KG1 (cell line): ENCODE data around the gene SMPD3.

Experiments
- DNase-seq: peaks from one replicate; lab custom pipeline; 2025; lab: John Stamatoyannopoulos, UW

SMPD3 gene

DNA sequence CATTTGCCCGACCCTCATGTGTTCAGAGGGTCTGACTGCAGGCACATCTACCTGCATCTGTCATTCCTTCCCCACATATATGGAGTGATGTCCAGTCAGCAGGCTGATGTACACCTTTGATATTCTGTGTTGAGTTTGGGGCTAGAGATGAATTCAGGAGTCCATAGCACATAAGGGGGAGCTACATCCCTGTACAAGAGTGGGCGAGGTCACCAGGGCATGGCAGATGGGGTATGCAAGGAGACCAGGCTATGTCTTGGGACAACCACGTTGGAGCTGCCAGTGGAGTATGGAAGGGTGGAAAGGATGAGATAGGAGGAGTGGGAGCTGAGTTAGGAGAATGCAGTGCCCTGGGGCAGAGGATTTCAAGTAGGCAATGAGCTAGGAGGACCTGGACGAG is 15.0 kb downstream of the SMPD3 start:
- DNase-seq: no peak

DNA sequence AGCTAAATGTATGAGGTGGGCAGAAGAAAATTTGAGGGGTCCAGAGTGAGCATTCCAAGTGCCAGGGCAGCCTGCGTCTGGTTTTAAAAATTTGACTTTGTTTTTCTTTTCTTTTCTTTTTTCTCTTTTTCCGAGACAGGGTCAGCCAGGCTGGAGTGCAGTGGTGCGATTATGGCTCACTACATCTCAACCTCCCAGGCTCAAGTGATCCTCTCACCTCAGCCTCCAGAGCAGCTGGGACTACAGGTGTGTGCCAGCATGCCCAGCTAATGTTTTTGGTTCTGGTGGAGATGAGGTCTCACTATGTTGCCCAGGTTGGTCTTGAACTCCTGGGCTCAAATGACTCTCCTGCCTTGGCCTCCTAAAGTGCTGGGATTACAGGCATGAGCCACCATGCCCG is 15.6 kb downstream of the SMPD3 start:
- no peak for DNase-seq

DNA sequence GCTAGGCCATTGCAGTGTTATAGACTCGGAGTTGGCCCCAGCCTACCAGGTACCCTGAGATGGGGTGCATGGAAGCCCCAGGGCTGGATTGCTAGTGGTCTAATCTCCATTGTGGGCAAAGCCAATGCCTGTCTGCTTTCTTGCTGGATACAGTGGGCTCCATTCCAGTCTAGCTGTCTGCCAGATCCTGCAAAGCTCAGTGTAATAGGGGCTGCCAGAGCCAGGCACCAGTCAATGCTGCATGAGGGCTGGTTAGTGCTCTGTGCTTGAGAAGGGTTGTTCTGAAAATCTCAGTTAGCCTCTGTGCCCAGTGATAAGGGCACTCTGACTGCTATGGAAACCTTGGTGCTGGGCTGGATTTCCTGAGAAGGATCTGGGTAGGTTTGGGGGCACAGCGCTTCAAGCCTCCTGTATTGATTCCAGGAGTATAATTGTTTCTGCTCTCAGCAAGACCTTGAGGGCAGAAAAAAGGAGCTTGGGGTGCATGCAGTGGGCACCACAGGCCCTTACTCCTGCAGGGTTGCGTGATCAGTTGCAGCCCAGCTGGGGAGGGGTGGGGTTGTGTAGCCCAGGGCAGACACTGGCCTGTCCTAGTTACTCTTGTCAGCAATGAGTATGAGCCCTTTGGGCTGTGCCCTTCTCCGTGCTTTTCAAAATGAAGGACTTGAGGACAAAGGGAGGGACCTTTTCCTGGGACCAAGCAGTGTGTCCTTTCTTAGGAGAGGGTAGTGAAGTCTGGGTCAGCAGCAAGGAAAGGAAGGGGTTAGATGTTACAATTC is 19.0 kb downstream of the SMPD3 start:
- DNase-seq: no peak

DNA sequence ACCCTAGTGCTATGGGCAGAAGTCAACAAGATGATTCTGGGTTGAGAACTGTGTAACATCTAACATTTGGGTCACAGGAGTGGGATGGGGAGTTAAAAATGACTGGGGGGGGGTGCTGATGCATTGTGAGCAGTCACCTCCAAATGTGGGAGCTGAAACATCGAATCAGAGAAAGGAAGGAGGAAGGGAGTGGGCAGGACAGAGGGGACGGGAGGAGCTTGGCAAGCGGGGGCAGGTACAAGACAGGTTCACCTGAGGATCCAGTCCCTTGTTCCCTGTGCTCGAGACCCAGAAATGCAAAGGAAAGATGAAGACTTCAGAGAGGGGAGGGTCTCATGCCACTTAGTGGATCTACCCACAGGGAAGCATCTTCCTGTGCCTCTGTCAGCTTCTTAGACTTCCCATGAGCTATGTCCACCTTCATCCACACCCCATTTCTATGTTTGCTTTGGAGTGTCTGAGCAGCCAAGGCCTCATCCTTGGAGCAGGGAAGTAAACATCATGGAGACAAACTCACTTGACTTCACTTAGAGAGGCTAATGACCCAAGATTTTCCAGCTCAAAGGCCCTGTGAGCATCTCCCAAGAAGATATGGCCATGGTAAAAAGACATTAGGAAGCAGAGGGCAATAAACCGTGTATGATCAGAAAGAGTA is 20.5 kb downstream of the SMPD3 start:
- no peak for DNase-seq

DNA sequence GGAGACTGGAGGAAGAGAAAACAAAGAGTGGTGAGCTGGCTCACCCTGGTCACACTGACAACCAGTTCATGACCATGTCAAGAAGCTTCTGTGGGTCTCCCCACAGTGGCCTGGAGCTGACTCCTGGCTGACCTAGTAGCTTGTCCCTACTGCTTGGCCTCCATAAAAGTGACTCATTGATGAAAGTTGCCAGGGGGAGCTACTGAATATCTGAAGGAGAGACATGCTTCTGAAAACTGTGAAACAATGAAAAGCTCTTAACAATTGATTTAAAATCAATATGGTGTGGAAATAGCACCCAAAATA is 22.0 kb downstream of the SMPD3 start:
- no peak for DNase-seq

DNA sequence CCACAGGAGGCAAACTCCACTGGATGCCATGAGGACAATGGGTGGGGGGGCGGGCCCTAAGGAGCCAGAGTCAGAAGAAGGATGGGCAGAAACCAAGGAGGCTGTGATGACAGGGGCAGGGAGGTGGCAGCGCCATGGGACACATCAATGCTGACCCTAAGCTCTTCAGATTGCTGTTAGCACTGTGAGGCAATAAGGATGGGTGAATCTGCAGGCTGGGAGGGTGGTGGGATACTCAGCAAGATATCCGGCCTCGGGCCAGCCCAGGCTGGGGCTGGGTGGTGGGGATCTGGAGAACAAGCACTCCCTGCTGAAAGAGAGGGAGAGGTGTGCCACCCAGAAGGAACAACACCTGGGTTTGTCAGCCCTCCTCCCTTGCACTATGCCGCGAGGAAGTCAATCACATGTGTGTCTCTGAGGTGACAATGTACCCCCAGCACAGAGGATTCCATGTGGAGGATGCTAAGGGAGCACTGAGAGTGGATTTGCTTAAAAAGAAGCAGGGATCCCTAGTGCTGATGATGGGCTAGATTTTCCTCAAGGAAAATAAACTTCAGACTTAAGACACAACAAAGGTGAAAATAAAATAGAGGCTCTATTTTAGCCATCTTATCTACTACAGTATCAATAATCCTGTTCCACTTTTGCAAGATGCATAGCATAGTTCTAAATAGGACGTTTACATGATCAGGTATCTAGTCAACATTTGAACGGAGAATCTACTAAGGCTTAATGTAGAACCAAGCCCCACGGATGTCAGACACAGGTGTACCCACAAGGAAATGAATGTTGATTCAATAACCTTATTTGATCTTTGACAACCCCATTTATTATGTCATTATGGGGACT is 22.6 kb downstream of the SMPD3 start:
- no peak for DNase-seq

DNA sequence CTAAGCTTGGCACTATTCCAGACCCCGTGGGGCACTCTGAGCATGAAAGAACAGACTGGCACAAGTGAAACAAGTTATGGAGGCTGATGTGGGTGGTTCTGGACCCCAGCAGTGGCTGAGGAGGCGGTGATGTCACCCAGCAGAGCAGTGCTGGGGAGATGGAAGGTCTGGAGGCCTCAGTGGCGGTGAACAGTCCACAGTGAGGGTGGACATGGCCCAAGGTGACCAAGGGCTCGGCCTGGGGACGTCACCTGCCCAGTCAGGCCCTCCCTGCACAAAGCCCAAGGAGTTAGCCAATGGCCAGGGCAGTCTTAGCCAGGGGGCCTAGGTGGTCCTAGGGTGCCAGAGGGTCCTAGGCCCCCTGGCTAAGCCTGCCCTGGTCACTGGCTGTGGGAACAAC is 24.5 kb downstream of the SMPD3 start:
- DNase-seq: no peak

DNA sequence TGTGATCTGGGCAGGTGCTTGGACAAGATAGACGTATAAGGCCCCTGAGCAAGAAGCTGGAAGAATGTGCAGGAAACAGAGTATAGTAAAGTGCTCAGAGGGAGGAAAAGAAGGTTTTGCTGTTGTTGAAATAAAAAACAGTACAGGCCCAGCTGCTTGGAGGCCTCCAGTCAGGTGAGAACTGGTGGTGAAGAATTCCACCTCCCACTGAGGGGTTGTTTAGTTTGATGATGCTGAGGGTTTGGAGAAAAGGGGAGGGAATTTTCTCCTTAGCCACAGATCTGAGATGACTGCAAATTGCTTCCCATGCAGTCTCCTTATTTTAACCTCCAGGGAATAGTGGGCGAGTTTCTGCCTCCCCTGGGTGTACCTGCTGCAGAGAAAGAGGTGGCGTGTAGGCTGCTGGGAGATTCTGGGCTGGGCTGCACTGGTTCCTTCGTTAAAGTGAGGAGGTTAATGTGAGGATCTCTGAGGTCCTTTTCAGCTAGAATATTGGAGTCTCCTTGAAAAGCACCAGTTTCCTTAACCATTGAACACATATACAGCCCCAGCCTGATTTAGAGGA is 25.8 kb downstream of the SMPD3 start:
- DNase-seq: no peak

DNA sequence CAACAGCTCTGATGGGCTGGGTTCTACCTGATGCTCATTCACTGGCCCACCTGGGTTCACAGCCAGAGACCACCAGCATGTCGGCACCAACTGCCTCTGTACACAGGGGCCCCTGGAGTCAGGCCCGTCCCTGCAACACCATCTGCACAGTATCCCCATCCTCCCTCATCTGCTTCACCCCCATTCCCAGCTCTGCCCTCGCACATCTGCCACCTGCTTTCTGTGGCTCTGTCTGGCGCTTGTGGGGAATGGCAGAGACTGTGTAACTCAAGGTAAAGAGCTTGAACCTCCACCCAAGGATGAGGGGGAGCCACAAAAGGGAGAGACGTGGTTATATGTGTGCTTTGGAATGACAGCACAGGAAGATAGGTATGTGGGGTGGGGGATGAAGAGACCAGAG is 27.2 kb downstream of the SMPD3 start:
- no peak for DNase-seq

DNA sequence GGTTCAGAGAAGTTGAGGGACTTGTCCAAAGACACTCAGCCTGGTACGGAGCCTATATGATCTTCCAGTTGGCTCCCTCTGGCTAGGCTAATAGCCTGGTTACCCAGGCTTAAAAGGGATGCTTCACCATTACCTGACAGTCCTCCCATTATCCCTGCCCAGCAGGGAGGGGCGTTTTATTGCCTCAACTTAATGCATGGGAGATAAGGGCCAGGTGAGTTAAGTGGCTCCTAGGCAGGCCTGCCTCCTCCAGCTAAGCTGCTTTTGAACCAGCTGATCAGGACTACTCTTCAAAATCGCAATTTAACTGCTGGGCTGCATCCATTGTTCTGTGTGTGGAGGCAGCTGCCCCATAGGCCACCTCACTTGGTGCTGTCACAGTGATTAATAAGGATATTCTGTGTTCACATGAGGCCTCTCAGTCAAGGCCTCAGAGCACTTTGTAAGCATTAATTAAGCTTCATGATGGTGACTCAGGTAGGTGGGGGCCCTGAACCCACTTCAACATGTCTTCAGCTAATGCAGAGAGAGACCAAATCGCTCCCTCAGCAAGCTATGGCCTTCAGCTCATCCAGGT is 27.9 kb downstream of the SMPD3 start:
- no peak for DNase-seq

DNA sequence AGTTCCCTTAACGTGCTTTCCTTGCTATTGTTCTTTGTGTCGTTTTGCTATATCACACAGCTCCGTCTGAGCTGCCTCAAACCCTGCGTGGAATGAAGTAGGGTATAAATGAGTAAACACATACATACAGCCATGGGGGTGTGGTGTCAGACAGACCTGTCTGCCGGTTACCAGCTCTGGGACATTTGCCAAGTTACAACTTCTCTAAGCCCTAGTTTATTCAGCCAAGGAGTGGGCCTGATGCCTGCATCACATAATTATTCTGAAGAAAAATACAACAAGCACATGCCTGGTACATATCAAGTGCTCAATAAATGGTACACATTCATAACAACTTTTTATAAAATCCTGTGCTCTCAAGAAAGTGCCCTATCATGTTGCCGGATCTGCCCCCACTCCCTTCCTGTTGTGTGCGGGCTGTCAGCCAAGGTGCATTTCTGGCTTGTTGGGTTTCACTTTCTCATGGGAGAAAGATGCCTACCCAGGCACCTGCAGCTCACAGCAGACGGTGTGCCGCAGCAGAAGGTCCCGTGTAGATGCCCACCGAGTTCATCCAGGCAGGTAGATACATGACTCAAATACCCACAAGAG is 30.5 kb downstream of the SMPD3 start:
- peak; percentile 48 for DNase-seq

DNA sequence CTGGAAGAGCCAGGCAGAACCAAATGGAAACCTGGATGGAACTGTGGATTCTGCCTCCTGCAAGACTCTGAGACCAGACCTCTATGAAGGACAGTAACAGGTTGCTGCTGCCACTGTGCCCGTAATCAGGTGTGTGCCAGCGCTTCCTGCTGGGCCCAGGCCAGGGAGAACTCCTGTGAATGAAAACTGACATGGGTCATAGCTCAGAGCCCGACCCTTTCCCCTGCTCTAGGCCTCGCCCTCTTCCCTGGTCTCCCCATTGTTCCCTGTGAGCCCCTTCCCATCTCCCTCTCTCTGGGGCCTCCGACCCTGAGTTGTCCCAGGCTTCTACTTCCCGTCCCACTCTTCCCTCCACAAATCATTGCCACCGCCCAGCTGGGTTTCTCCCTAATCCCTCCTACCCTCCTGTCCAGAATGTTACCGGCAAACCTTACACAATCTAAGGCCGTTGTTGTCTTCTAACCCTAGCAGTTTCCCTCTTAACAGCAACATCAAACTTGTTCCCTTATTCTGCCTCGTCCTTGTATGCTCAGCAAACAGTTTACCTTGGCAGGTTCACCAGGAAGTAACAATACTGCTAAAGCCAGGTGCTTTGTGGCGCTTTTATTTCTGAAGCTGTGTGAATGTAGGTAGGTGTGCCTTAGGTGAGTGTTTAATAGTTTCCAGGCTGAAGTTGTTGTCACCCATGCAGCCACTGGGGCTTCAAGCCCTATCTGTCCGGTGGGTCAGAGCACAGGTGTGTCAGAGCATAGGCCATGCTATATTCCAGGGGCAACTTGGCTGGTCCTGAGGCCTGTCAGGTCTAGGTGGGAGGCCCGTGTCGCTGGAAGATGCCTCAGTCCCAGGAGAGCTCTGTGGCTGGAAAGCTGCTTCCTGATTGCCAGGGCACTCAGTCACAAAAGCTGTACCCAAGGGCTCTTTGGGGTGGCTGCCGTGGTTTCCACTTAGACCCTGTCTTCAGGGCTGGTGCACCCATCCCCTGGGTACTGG is 32.0 kb downstream of the SMPD3 start:
- no peak for DNase-seq

DNA sequence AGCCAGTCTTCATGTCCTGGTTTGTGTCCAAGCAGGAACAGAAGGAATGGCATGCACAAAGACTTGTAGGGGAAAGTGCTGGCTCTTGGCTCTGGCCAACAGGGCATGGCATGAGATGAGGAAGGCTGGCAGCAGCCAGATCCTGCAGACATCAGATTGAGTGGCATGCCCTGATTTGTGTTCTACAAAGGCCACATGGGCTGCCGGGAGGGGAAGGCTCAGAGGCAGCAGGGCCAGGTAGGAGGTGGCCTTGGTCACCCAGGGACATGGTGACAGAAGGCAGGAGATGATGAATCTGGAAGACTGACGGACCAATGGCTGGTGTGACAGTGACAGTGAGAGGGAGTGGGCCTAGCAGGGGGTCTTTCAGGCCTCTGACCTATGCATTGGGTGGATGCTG is 33.7 kb downstream of the SMPD3 start:
- no peak for DNase-seq

DNA sequence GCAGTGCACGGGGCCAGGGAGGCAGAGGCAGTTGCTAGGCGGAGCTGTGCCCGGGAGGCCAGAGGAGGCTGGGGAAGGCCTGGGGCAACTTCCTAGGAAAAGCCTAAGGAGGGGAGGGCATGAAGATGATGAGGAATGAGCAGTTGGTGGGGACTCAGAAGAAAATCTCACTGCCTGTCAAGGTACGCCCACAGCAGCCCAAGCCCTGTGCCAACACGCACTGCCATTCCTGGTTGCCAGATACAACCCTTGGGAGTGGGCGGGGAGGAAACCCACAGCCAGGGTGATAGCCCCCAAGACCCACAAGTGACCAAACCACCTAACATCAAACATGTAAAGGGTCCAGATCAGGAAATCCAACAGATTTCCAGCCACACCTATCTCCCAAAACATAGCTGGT is 36.2 kb downstream of the SMPD3 start:
- no peak for DNase-seq

DNA sequence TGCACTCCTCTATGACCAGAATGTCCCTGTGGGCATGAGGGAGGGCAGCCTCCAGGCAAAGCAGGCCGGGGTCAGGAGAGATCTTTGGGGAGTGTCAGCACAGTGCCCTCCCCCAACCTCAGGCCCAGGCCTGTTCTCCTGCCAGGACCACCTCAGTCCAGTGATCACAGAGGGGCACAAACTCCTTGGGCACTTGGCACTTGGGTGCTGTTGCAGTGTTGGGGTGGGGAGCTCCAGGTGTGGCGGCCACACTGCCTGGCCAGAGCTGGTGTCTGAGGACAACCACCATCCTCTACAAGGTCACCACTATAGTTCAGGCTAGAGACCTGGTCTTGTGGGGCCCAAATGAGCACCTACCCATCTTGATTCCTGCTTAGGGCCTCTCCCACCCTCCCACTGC is 37.2 kb downstream of the SMPD3 start:
- no peak for DNase-seq

DNA sequence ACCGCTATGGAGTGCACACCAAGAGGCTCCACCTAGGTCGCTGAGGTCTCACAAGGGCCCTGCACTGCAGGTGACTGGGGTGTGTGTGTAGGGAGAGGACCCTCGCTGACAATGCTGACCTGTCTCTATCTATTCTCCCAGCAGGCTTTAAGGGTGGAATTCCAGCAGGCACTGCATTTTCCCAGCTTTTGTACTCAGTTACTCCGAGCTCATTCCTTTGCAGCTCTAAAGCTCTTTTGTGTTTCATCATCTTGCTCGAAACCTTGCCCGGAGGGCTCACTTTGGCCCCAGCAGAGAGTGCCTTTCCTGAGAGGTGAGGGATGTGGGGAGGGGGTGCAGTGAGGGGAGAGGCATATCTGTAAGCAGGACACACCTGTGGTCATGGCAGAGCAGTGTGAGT is 39.3 kb downstream of the SMPD3 start:
- DNase-seq: no peak

DNA sequence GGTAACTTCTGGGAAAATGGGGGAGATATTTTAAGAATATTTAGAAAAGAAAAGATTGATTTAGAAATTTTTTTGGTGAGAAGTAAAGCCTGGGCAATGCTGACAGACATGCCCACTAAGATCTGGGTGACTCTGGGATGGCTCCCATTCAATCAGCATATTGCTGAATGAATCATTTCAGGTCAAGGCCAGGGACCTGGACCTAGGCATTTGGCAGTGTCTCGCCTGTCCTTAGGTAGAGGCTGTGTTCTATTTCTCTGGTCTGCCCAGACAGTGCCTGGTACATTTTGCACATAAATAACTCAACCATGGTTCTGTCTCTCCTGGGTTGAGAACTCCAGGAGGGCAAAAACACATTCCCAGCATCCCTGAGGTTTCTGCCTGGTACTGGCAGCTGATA is 39.9 kb downstream of the SMPD3 start:
- DNase-seq: no peak

DNA sequence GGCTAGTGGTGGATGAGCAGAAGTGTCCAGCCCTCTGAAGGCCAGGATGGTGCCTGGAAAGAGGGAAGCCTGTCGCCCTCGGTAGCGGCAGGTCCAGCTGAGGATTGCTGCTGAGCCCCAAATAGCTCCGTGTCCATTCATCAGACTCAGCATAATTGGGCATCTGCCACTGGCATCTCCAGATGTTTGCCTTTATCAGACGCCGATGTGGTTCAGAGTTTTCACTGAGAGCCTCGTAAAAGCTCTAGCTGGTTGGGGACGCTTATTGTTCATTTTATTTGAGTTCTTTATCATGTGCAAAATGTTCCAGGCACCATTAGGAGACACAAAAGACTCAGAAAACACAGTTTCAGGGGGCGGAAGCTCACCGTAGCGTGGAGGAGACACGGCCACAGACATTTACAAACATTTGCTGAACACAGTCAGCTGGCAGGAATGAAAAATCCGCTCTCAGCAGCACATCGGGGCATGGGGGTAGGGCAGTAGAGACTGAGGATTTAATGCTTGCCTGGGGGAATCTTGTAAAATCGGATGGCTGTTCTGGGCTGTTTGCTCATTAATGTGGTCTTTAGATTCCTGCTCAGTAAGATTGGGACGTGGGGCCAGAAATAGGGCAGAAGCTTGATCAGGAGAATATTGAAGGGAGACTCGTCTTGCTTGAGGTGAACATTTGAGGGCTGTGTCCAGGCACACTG is 41.7 kb downstream of the SMPD3 start:
- no peak for DNase-seq

DNA sequence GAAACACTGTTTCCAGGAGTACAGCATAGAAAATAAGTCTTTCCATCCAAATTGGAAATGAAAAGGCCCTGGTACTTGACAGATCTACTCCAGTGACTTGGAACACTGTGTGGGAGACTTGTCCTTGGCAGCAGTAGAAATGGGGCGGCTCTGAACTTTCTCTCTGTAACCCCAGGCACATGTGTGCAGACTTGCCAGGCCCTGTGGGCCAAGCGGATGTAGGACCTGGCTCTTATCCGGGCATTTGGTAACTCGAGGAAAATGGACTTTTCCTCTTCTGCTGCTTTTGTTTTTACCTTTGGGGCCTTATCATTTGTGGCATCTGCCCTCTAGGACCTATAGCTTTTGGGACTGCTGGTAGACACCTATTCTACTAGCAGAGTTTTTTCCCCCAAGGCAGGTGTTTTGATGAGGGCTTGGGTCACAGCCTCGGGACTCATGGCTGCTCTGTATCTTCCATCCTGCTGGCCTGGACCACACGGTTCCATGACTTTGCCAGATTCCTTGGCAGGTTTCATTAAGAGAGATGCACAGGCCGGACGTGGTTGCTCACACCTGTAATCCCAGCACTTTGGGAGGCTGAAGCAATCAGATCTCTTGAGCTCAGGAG is 43.5 kb downstream of the SMPD3 start:
- no peak for DNase-seq

DNA sequence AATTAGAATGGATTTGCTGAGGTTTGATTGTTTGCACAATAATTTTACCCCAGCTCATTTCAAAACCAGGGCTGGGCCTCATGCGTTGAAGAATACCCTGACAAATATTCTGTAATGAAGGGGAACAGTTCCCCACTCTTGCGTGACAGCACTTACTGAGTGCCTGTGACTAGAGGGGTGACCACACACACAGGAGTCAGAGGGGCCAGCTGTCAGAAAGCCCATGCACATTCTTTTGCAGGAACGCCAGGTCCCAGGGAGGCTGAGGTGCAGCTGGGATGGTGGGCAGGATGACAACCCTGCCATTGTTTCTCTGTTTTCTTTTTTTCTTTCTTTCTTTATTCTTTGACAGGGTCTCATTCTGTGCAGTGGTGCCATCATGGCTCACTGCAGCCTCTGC is 44.6 kb downstream of the SMPD3 start:
- no peak for DNase-seq
